Endometrium (tissue), 2 donors: ENCODE results near the gene NR2F1-AS1.

ENCODE experiments used
- FAIRE-seq: peaks from 2 replicates; lab custom pipeline; 2012; peaks lifted over from hg19 to GRCh38; lab: Jason Lieb, UNC
- donor health status: control.
- donor health status: control.

NR2F1-AS1 gene

GRCh38 chr5:93603078-93603792, 22.2 kb upstream of the NR2F1-AS1 start:
- FAIRE-seq, result no peak

GRCh38 chr5:93602241-93603077, 21.4 kb upstream of the NR2F1-AS1 start:
- no peak for FAIRE-seq

GRCh38 chr5:93601802-93602155, 20.8 kb upstream of the NR2F1-AS1 start:
- no peak for FAIRE-seq

- no peak for FAIRE-seq
Measured at GRCh38 chr5:93601071-93601801, 20.2 kb upstream of the NR2F1-AS1 start.

- no peak for FAIRE-seq
Measured at GRCh38 chr5:93600409-93601070, 19.5 kb upstream of the NR2F1-AS1 start.

- FAIRE-seq, result no peak
Measured at GRCh38 chr5:93599399-93600120, 18.5 kb upstream of the NR2F1-AS1 start.

- FAIRE-seq, result no peak
Measured at GRCh38 chr5:93599001-93599379, 18.0 kb upstream of the NR2F1-AS1 start.

- no peak for FAIRE-seq
Measured at GRCh38 chr5:93598091-93599000, 17.3 kb upstream of the NR2F1-AS1 start.

- FAIRE-seq, result no peak
Measured at GRCh38 chr5:93596676-93597490, 15.9 kb upstream of the NR2F1-AS1 start.

- FAIRE-seq, result no peak
Measured at GRCh38 chr5:93596310-93596675, 15.3 kb upstream of the NR2F1-AS1 start.

GRCh38 chr5:93595420-93596147, 14.6 kb upstream of the NR2F1-AS1 start:
- FAIRE-seq, result no peak

- no peak for FAIRE-seq
Measured at GRCh38 chr5:93594591-93595419, 13.8 kb upstream of the NR2F1-AS1 start.

- no peak for FAIRE-seq
Measured at GRCh38 chr5:93593476-93594131, 12.6 kb upstream of the NR2F1-AS1 start.

- no peak for FAIRE-seq
Measured at GRCh38 chr5:93592883-93593282, 11.9 kb upstream of the NR2F1-AS1 start.

- FAIRE-seq, result no peak
Measured at GRCh38 chr5:93591323-93591945, 10.4 kb upstream of the NR2F1-AS1 start.

GRCh38 chr5:93590493-93590892, 9.5 kb upstream of the NR2F1-AS1 start:
- no peak for FAIRE-seq

- FAIRE-seq, result no peak
Measured at GRCh38 chr5:93589829-93590215, 8.8 kb upstream of the NR2F1-AS1 start.
